ENCODE results near the gene SMIM45.
A peak's percentile ranks its signal among the peaks of the same experiment; 100 is the strongest.

The SMIM45 gene

DNA sequence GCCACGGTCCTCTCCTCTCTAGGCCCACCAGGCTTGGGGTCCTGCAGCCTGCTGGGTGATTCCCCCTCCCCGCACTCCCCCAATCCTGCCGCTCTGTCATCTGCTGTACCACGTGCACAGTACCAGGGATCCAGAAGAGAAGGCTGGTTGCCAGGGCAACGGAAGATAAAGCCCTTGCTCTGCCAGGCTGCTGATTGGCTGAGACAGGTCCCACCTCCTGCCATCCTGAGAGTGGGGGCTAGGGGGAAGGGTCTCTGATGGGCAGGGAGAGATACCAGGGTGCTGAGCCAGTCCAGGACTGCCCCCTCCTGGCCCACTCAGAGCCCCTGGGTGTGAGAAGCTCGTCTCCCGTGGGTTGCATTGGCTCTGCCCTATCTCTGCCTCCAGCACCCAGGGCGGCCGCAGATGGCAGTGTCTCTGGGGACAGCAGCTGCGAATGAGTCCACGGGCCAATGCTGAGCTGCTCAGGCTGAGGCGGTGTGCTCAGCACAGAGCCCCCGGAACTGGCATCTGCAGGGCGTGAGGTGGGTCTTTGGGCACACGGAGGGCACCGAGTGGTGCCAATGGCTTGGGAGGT is at the start of gene SMIM45:
TSS of gene SMIM45 (plus strand) at position 253 of the 577 bp plus-strand sequence.
- peak; percentile 53 for DNase-seq

- no peak for DNase-seq
Observed at GRCh38 chr22:41902932-41903421, 49.0 kb upstream of the SMIM45 start.

DNA sequence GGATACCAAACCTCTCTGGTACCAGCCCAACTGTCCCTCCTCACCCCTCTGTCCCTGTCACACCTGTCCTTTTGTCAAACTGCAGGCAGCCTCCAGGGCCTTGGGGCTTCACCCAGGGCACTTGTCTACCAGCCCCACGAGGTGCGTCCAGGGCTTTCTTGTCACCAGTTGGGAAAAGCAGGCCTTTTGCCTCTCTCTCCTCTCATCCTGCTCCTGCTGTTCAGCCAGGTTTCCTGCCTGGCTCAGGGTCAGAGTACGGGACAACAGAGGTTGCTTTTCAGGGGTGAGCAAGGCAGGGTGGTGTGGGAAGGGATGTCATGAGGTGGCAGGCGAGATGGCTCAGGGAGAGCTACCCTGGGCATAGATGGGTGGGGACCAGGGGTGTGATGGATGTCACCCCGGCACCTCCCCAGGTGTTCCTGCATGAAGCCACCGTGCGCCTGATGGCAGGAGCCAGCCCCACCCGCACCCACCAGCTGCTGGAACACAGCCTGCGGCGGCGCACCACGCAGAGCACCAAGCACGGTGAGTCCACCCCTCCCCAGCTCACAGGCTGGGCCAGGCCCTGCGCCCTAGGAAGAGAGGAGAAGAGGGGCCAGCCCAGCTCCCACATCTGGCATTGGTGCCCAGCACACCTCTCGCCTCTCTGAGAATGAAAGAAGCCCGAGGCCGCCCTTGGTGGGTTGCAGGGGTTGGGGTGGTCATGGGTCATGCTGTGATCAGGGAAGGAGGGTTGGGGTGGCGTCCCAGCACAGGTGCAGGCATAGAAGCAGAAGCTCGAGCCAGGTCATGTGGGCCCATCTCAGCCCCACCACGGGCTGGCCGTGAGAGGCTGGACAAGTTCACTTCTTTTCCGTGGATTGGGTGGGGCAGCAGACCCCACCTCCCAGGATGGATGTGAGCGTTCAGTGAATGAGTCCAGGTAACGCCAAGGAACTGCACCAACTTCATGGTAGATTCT is 47.2 kb upstream of the SMIM45 start:
- no peak for DNase-seq

- no peak for DNase-seq
Observed at GRCh38 chr22:41905411-41906202, 46.3 kb upstream of the SMIM45 start.

DNA sequence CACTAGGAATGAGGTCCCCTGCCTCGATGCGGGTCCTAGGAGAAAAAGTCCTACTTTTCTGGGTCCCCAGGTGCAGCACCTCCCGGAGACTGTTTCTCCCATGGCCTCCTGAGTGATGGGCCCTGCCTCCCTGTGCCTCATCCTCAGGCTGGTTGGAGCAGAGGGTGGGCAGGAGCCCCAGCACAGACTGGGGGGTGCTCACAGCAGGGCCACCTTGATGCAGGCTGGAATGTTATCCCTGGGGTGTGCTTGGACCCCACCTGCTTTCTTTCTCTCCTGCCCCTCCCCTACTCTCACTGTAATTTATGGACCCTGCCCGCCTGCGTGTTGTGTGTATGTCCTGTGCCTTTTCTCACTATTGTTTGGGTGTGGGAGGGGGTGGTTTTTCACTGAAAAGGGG is 45.1 kb upstream of the SMIM45 start:
- DNase-seq, result no peak

DNA sequence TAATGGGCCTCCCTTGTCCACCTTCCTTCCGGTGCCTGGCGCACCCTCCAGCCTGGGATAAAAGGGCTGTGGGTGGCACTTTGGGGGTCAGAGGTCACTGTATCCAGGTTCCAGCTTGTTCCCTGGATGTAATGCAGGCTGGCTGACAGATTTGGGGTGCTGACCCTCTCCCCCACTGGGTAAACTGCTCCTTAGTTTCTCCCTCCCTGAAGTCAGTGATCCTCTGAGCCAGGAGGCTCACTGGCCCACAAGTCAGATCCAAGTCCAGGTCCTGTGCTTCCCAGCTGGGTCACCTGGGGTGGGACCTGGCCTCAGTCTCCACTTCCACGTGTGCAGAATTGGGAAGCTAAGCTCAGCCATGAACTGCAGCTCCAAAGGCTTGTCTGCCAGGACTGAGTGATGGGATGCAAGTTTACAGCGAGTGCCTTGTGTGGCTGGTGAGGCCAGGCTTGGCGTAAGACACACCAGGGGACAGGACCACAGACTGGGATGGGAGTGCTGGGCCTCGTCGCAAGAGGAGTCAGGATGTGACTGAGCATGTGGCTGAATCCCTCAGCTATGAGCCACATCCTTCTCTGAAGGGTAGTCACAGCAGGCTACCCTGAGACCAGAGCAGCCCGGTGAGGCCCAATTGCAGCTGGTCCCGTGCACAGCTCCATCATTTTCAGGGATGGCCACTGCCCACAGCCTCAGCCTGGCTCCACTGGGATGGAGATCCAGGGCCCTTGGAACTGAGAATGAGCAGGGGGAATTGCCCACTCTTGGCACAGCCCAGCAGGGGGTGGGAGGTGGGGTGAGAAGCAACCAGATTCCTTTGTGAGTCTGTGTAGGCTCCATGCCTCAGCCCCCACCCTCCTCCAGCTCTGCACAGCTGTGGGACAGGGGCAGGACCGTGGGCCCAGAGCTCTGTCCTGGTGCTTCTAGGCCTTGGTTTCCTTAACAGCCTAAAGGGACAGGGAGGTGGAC is 44.2 kb upstream of the SMIM45 start:
- DNase-seq, result no peak

- DNase-seq, result peak; percentile 42
Observed at GRCh38 chr22:41908411-41909309, 43.3 kb upstream of the SMIM45 start.

DNA sequence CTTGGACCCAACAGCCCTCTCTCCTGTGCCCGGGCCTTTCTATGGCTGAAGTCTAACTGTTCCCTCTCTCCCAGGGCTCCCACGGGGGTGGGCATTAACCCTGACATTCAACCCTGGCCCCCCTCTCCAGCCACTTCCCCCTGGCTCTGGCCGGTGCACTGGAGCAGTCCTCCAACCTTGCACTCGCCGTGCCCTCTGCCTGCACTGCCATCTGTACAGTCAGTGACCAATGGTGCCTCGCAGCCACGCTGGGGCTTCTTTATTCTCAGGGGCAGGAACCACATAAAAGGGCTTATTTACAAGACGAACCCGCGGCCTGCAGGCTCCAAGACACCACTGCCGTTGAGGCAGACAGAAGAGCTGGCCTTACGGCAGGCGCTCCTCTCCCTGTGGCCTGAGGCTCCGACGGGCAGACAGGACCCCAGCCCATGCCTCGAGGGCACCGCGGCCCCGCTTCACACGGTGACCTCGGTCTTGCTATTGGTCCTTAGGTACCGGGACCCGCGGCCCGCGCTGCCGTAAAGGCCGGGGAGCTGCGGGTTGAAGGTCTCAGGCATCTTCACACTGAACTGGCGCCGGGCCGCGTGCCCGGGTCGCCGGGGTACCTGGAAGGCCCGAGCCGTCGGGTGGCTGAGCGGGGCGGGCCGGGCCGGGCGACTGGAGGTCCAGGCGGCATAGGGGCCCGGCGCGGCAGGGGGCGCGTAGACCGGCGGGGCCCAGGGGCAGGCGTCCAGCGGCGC is 42.5 kb upstream of the SMIM45 start:
- no peak for DNase-seq

DNA sequence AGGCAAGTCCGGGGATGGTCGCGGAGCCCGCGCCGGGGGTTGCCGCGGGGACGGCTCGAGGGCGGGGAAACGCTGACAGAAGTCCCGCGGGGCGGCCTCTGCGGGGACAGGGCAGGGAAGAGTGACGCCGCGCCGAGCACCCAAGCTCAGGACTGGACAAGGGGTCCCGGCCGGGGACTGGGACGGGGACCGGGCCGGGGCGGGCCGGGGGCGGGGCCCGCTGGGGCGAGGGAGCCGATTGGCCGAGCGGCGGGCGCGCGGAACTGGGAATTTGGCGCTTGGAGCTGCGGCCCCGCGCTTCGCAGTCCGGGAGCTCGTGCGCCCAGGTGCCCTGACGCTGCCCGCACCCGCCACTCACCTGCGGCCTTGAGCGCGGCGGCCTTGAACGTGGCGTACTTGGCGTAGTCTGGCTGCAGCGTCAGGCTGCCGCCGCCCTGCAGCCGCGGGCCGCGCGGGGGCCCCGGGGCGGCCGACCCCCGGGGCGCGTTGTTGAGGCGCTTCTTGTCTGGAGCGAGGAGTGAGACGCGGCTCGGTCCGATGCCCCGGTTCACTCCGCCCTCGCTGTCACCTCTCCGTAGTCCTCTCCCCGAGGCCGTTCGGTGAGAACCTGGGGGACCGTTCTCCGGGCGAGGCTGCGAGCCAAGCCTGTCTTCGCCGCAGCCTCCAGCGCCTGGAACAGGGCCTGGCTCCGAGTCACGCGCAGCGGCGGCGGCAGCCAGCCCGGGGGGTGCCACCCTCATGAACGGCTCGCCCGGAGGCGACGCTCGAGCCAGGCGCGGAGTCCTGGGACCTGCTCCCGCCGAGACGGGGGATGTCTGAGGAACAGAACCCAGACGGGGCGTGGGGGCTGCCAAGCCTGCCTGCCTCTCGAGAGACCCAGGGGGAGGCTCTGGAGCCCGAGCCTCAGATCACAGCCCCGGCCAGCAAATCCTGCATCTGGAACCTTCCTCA is 41.6 kb upstream of the SMIM45 start:
- peak; percentile 66 for DNase-seq

GRCh38 chr22:41911001-41911611 is 40.8 kb upstream of the SMIM45 start:
- no peak for DNase-seq

GRCh38 chr22:41912338-41913039 is 39.5 kb upstream of the SMIM45 start:
- DNase-seq, result no peak

- no peak for DNase-seq
Observed at GRCh38 chr22:41913040-41913719, 38.8 kb upstream of the SMIM45 start.

DNA sequence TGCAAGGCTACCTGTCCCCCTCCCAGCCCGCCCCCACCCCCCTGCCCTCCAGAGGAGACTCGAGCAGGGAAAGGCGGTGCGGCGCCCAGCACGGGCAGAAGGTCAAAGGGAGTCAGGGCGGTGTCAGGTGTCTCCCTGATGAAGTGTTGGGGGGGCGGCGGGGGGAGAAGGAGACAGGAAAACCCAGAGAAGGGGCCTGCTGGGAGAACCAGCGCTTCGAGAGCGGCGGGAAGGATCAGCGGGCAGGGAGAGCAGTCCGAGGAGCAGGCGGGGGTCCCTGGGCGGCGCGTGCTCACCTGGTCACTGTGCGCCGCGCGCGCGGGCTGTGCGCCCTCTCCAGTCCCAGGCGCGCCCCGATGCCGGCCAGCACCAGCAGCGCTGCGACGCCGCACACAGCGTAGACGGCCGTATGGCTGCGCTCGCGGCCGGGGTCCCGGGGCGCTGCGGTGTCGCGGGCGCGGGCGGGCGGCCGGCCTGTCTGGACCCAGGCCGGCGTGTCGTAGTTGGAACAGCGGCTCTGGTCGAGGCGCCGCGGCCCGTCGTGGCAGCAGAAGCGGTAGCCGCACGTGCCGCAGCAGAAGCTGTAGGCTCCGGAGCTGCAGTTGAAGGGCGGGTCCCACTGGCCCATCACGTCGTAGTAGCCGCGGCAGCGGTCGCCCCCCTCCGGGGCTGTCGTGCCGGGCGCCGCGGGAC is 38.0 kb upstream of the SMIM45 start:
- DNase-seq, result no peak

GRCh38 chr22:41914611-41915034 is 37.3 kb upstream of the SMIM45 start:
- no peak for DNase-seq

DNA sequence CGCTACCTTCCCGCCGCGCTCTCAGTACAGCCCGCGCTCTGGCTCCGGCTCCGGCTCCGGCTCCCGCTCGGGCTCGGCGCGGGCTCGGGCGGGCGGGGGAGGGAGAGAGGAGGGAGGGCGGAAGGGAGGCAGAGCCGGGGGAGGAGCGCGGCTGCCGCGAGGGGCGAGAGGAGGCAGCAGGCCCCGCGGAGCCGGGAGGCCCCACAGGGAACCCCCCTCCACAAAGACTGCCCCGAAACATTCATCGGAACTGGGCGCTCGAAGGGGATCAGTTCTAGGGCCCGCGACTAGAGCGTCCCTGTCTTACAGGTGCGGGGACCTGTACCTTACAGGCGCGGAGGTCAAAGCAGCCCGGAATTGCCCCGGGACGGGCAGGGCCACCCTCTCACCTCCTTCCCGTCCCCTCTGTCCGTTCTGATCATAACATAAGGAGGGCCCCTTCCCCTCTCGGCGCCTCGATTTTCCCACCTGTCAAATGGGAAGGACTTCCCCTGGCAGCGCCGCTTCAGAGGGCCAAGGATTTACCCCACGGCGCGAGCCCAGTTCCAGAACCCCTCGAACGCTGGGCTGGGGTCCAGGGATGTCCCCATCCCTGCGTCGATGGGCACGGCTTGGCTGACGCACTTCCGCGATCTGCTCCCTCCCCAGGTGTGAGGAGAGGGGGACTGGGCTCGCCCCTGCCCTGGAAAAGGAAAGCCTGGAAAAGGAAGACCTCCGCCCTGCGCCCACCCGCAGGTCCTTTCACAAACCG is 36.7 kb upstream of the SMIM45 start, which contains the start of gene SHISA8:
TSS of gene SHISA8 (minus strand) at position 40 of the 751 bp plus-strand sequence. CDS start 407 bp downstream, outside the sequence.
- peak; percentile 46 for DNase-seq

All from hematopoietic multipotent progenitor cell treated with erythropoietin and hydrocortisone succinate and interleukin-3 and kit ligand, for 6 days (in vitro differentiated cells).